GM23338 (cell line): ENCODE measurements around the gene SSH3. TPM values are rescaled to one million over a fixed set of nuclear protein-coding genes. Genes with fewer than 3 reads are reported as not detected.

ENCODE experiments used
- ATAC-seq: fragments of 200-7000 bp; cut with Tn5 transposase; 3 replicates; pipeline ENCODE4 v1.9.1; 2020
- DNase-seq: peaks from one replicate; pipeline ENCODE4 v3.0.0-alpha.2; 2015; ENCODE audit warnings: low spot score
- H2AFZ ChIP-seq: fragments of 200-600 bp; sonication (generic); 2 replicates; pipeline ENCODE4 v1.8.0; 2016; ENCODE audit warnings: antibody characterized with exemption, mild to moderate bottlenecking, moderate library complexity
- H3F3A ChIP-seq: fragments of 200-600 bp; sonication (generic); replicated peaks from 2 replicates; pipeline ENCODE4 v1.8.0; 2017; ENCODE audit warnings: antibody characterized with exemption, mixed run types, low read depth
- H3K27ac ChIP-seq: fragments of 200-600 bp; sonication (generic); 2 replicates; pipeline ENCODE4 v1.6.1; 2016; ENCODE audit warnings: low read depth
- H3K27me3 ChIP-seq: fragments of 200-600 bp; sonication (generic); 2 replicates; pipeline ENCODE4 v1.8.0; 2016; ENCODE audit warnings: mild to moderate bottlenecking, mixed run types, moderate library complexity; ENCODE audit not compliant: insufficient read depth
- H3K36me3 ChIP-seq: fragments of 200-600 bp; sonication (generic); 2 replicates; pipeline ENCODE4 v1.8.0; 2016; ENCODE audit warnings: mild to moderate bottlenecking; ENCODE audit not compliant: insufficient read depth
- H3K4me1 ChIP-seq: fragments of 200-600 bp; sonication (generic); 2 replicates; pipeline ENCODE4 v1.8.0; 2016; ENCODE audit warnings: mild to moderate bottlenecking, moderate library complexity; ENCODE audit not compliant: insufficient read depth
- H3K4me2 ChIP-seq: fragments of 200-600 bp; sonication (generic); 2 replicates; pipeline ENCODE4 v1.7.1; 2017; ENCODE audit warnings: mixed run types
- H3K4me3 ChIP-seq: fragments of 200-600 bp; sonication (generic); 2 replicates; pipeline ENCODE4 v1.6.1; 2016; ENCODE audit warnings: mixed run types
- H3K79me2 ChIP-seq: fragments of 200-600 bp; sonication (generic); replicated peaks from 2 replicates; pipeline ENCODE4 v1.8.0; 2017; ENCODE audit warnings: mild to moderate bottlenecking; ENCODE audit not compliant: insufficient read depth
- H3K9me2 ChIP-seq: fragments of 200-600 bp; sonication (generic); 2 replicates; pipeline ENCODE4 v1.8.0; 2017; ENCODE audit not compliant: insufficient read depth
- H4K20me1 ChIP-seq: fragments of 200-600 bp; sonication (generic); replicated peaks from 2 replicates; pipeline ENCODE4 v1.8.0; 2017; ENCODE audit warnings: mild to moderate bottlenecking; ENCODE audit not compliant: insufficient read depth
- H3K27ac Mint-ChIP-seq: 2 replicates; pipeline ENCODE4 v1.8.0; 2020; ENCODE audit warnings: inconsistent platforms, mild to moderate bottlenecking, moderate library complexity, mixed read lengths
- H3K27me3 Mint-ChIP-seq: 3 replicates; pipeline ENCODE4 v1.8.0; 2022; ENCODE audit warnings: low read depth, mild to moderate bottlenecking, moderate library complexity, mixed read lengths, inconsistent platforms; ENCODE audit not compliant: insufficient read depth, poor library complexity
- H3K36me3 Mint-ChIP-seq: 3 replicates; pipeline ENCODE4 v1.8.0; 2021; ENCODE audit warnings: low read depth, mild to moderate bottlenecking, inconsistent platforms, moderate library complexity, mixed read lengths
- H3K4me1 Mint-ChIP-seq: 3 replicates; pipeline ENCODE4 v1.8.0; 2020; ENCODE audit warnings: mild to moderate bottlenecking, inconsistent platforms, mixed read lengths
- H3K4me3 Mint-ChIP-seq: 3 replicates; pipeline ENCODE4 v1.8.0; 2021; ENCODE audit warnings: moderate library complexity, mild to moderate bottlenecking, inconsistent platforms, mixed read lengths
- H3K9me3 Mint-ChIP-seq: 3 replicates; pipeline ENCODE4 v1.8.0; 2020; ENCODE audit warnings: moderate library complexity, mild to moderate bottlenecking, inconsistent platforms, mixed read lengths
- CREB1 ChIP-seq: fragments of 250-450 bp; sonication (Bioruptor Pico); IDR thresholded peaks from 2 replicates; pipeline ENCODE4 v1.5.0; 2020; ENCODE audit warnings: low read depth, mild to moderate bottlenecking, moderate library complexity
- CTCF ChIP-seq, 2 experiments: fragments of 200-600 bp in 1 of 2; sonication (generic) in 1 of 2; conservative IDR thresholded peaks; 2 replicates each; pipeline versions ENCODE4 v1.5.1 to v1.6.1; 2016 to 2017; ENCODE audit warnings: antibody characterized with exemption in 2 of 2, low read depth in 2 of 2, mild to moderate bottlenecking in 2 of 2, moderate library complexity in 1 of 2
- ETS1 ChIP-seq: IDR thresholded peaks from 2 replicates; pipeline ENCODE4 v1.6.1; 2016; ENCODE audit warnings: antibody characterized with exemption
- EZH2 ChIP-seq: fragments of 200-600 bp; sonication (generic); IDR thresholded peaks from one replicate; pipeline ENCODE4 v1.8.0; 2017; ENCODE audit warnings: antibody characterized with exemption, mild to moderate bottlenecking, low read depth; ENCODE audit not compliant: unreplicated experiment
- EZH2phosphoT487 ChIP-seq: fragments of 200-600 bp; sonication (generic); IDR thresholded peaks from one replicate; pipeline ENCODE4 v1.8.1; 2018; ENCODE audit warnings: antibody characterized with exemption; ENCODE audit not compliant: unreplicated experiment
- JUNB ChIP-seq: IDR thresholded peaks from one replicate; pipeline ENCODE4 v1.6.1; 2016; ENCODE audit warnings: antibody characterized with exemption; ENCODE audit not compliant: unreplicated experiment
- NANOG ChIP-seq: IDR thresholded peaks from 2 replicates; pipeline ENCODE4 v1.6.1; 2016; ENCODE audit warnings: antibody characterized with exemption, borderline replicate concordance
- POLR2AphosphoS5 ChIP-seq: IDR thresholded peaks from 2 replicates; pipeline ENCODE4 v1.6.1; 2016; ENCODE audit warnings: antibody characterized with exemption, low read depth
- REST ChIP-seq: IDR thresholded peaks from one replicate; pipeline ENCODE4 v1.6.1; 2018; ENCODE audit warnings: antibody characterized with exemption; ENCODE audit not compliant: unreplicated experiment
- STAT1 ChIP-seq: IDR thresholded peaks from one replicate; pipeline ENCODE4 v1.6.1; 2016; ENCODE audit warnings: antibody characterized with exemption; ENCODE audit not compliant: unreplicated experiment
- ZNF114 ChIP-seq: fragments of 250-450 bp; sonication (Bioruptor Pico); IDR thresholded peaks from 2 replicates; pipeline ENCODE4 v1.5.0; 2020; ENCODE audit warnings: mild to moderate bottlenecking, moderate library complexity
- ZNF331 ChIP-seq: fragments of 250-450 bp; sonication (Bioruptor Pico); IDR thresholded peaks from 2 replicates; pipeline ENCODE4 v1.5.0; 2020; ENCODE audit warnings: low read depth, mild to moderate bottlenecking, moderate library complexity
- ZNF462 ChIP-seq: fragments of 250-450 bp; sonication (Bioruptor Pico); IDR thresholded peaks from 2 replicates; pipeline ENCODE4 v1.5.0; 2020; ENCODE audit warnings: mild to moderate bottlenecking, moderate library complexity
- polyA plus RNA-seq: library from polyadenylated mRNA; unstranded; fragments of >200 nt; fragmentation: Nextera tagmentation; extraction: Ambion mirVana; gene quantifications from 2 replicates; pipeline ENCODE4 v1.2.1, GENCODE V29; 2016
- total RNA-seq: library from RNA; depleted of rRNA; stranded (reverse); fragments of >200 nt; shearing (Covaris generic); gene quantifications from 2 replicates; pipeline ENCODE4 v1.2.3, GENCODE V29; 2014

SSH3 gene
- total and polyA plus RNA-seq, 2 experiments from 2014 or later, result 17.8 to 40.0 TPM

GRCh38 chr11:67283481-67283963, 19.8 kb upstream of the SSH3 start:
- ATAC-seq, result no peak
- Histone ChIP-seq H3K36me3 (peaks cover 7% of the 10 kb centered on the region), H3K79me2 (no peaks in the 10 kb centered on the region), H3K4me2 (no peak overlapping the region), H3K27ac (no peak overlapping the region), H2AFZ (no peak overlapping the region), H4K20me1 (no peaks in the 10 kb centered on the region), H3K27me3 (no peaks in the 10 kb centered on the region), H3F3A (0 out of 2 replicates have a peak, but pooled peaks cover 11% of the 10 kb centered on the region), H3K4me1 (peaks cover 10% of the 10 kb centered on the region), H3K9me2 (no peaks in the 10 kb centered on the region), H3K4me3 (no peak overlapping the region)
- Mint-ChIP-seq H3K9me3 (no peaks in the 10 kb centered on the region), H3K36me3 (peaks cover 38% of the 10 kb centered on the region), H3K4me3 (no peak overlapping the region), H3K27ac (no peak overlapping the region), H3K4me1 (peaks cover 12% of the 10 kb centered on the region), H3K27me3 (peaks cover 12% of the 10 kb centered on the region)
- DNase-seq, result no peak
- TF ChIP-seq POLR2AphosphoS5 (no peak), NANOG (no peak), JUNB (no peak), EZH2phosphoT487 (no peak), REST (no peak), ZNF114 (CRISPR knock-in tag) (no peak), CTCF (conservative IDR thresholded peaks at IDR 0.05; ENCODE audit: low read depth in 2 of 2) (no peak), ZNF462 (CRISPR knock-in tag) (no peak), EZH2 (no peak), CREB1 (CRISPR knock-in tag) (no peak), STAT1 (no peak), ZNF331 (CRISPR knock-in tag) (no peak), ETS1 (no peak)
